CD14-positive monocyte (primary cell): ENCODE data around the gene PLXNA1. TPM values are rescaled to one million over a fixed set of nuclear protein-coding genes. Genes with fewer than 3 reads are reported as not detected.

Source experiments
- DNase-seq, 3 donors: peaks; one replicate each; pipeline ENCODE4 v3.0.0-alpha.2; 2011 to 2022
- H2AFZ ChIP-seq: 2 replicates; pipeline ENCODE4 v1.6.0; 2012; ENCODE audit warnings: mild to moderate bottlenecking, low read depth, low read length, inconsistent platforms; ENCODE audit not compliant: insufficient read depth, poor library complexity, severe bottlenecking
- H3K27ac ChIP-seq, 2 donors: 1 replicate in 1 of 2; 2 replicates in 1 of 2; pipeline ENCODE4 v1.5.1; 2012 to 2013; ENCODE audit warnings: low read length in 2 of 2, control low read depth in 1 of 2, inconsistent platforms in 1 of 2, low read depth in 1 of 2, mild to moderate bottlenecking in 1 of 2
- H3K27me3 ChIP-seq, 2 donors: one replicate each; pipeline versions ENCODE4 v1.6.0 to v1.6.1; 2011 to 2013; ENCODE audit warnings: low read length in 2 of 2; ENCODE audit not compliant: control insufficient read depth in 2 of 2, insufficient read depth in 2 of 2
- H3K36me3 ChIP-seq, 2 donors: replicated peaks in 1 of 2; 1 replicate in 1 of 2; 2 replicates in 1 of 2; pipeline versions ENCODE4 v1.5.1 to v1.6.1; 2012 to 2013; ENCODE audit warnings: low read length in 2 of 2, control low read depth in 1 of 2, inconsistent platforms in 1 of 2, mild to moderate bottlenecking in 1 of 2; ENCODE audit not compliant: insufficient read depth in 2 of 2, control insufficient read depth in 1 of 2
- H3K4me1 ChIP-seq, 2 donors: 1 replicate in 1 of 2; 2 replicates in 1 of 2; pipeline versions ENCODE4 v1.5.1 to v1.6.1; 2012 to 2013; ENCODE audit warnings: low read length in 2 of 2, control low read depth in 1 of 2, inconsistent platforms in 1 of 2, mild to moderate bottlenecking in 1 of 2, moderate library complexity in 1 of 2; ENCODE audit not compliant: insufficient read depth in 2 of 2, control insufficient read depth in 1 of 2
- H3K4me2 ChIP-seq: replicated peaks from 2 replicates; pipeline ENCODE3; 2012; ENCODE audit warnings: low read length, moderate library complexity, mild to moderate bottlenecking; ENCODE audit not compliant: poor library complexity, severe bottlenecking; ENCODE audit errors: extremely low read depth
- H3K4me3 ChIP-seq, 3 experiments: fragments of 200-600 bp in 1 of 3; sonication (generic) in 1 of 3; replicated peaks in 1 of 3; 1 replicate in 2 of 3; 2 replicates in 1 of 3; pipeline ENCODE4 v1.5.1; 2011 to 2013; ENCODE audit warnings: low read length in 3 of 3, mild to moderate bottlenecking in 3 of 3, control low read depth in 2 of 3, low read depth in 2 of 3, inconsistent platforms in 1 of 3, moderate library complexity in 1 of 3
- H3K79me2 ChIP-seq: 2 replicates; pipeline ENCODE4 v1.6.0; 2012; ENCODE audit warnings: mild to moderate bottlenecking, control low read depth, inconsistent platforms, low read length, moderate library complexity; ENCODE audit not compliant: insufficient read depth
- H3K9ac ChIP-seq: 2 replicates; pipeline ENCODE4 v1.6.0; 2017; ENCODE audit warnings: low read length, mild to moderate bottlenecking; ENCODE audit not compliant: insufficient read depth, poor library complexity, severe bottlenecking
- H3K9me3 ChIP-seq, 2 donors: replicated peaks in 1 of 2; 1 replicate in 1 of 2; 2 replicates in 1 of 2; pipeline versions ENCODE4 v1.5.1 to v1.6.1; 2012 to 2013; ENCODE audit warnings: low read length in 2 of 2, control low read depth in 1 of 2; ENCODE audit not compliant: control insufficient read depth in 1 of 2, insufficient read depth in 1 of 2
- H4K20me1 ChIP-seq: 2 replicates; pipeline ENCODE4 v1.6.0; 2012; ENCODE audit warnings: mild to moderate bottlenecking, low read length, control low read depth, moderate library complexity; ENCODE audit not compliant: insufficient read depth
- H3K27ac Mint-ChIP-seq, 7 donors: one replicate each; pipeline ENCODE4 v1.8.0; 2020; ENCODE audit warnings: mild to moderate bottlenecking in 7 of 7, mixed read lengths in 7 of 7, moderate library complexity in 6 of 7, inconsistent platforms in 2 of 7
- H3K27me3 Mint-ChIP-seq, 3 donors: one replicate each; pipeline ENCODE4 v1.8.0; 2021 to 2022; ENCODE audit warnings: low read depth in 3 of 3, mild to moderate bottlenecking in 3 of 3, mixed read lengths in 3 of 3, moderate library complexity in 3 of 3, inconsistent platforms in 1 of 3
- H3K36me3 Mint-ChIP-seq, 2 donors: one replicate each; pipeline ENCODE4 v1.8.0; 2020; ENCODE audit warnings: mixed read lengths in 2 of 2, inconsistent platforms in 1 of 2, mild to moderate bottlenecking in 1 of 2
- H3K4me1 Mint-ChIP-seq: one replicate; pipeline ENCODE4 v1.8.0; 2020; ENCODE audit warnings: mild to moderate bottlenecking, mixed read lengths
- H3K4me3 Mint-ChIP-seq, 2 donors: one replicate each; pipeline ENCODE4 v1.8.0; 2020; ENCODE audit warnings: mild to moderate bottlenecking in 2 of 2, mixed read lengths in 2 of 2, moderate library complexity in 1 of 2
- H3K9me3 Mint-ChIP-seq, 7 donors: one replicate each; pipeline ENCODE4 v1.8.0; 2020 to 2022; ENCODE audit warnings: mixed read lengths in 7 of 7, mild to moderate bottlenecking in 6 of 7, moderate library complexity in 6 of 7, inconsistent platforms in 2 of 7
- CTCF ChIP-seq: fragments of 200-600 bp; IDR thresholded peaks from one replicate; pipeline ENCODE4 v1.8.0; 2022; ENCODE audit warnings: antibody characterized with exemption, mild to moderate bottlenecking
- WGBS: methylation state at CpG from one replicate; pipeline ENCODE4 v1.1.5; 2013; ENCODE audit warnings: missing lambda C conversion rate; ENCODE audit not compliant: insufficient coverage; 5-methylcytosine and 5-hydroxymethylcytosine counted together
- intact Hi-C, 2 donors: fragments of 100-400 bp; cut with micrococcal nuclease; formaldehyde crosslinking; loops; one replicate each; pipeline versions ENCODE4 v1.15.0 to v1.15.1; 2023
- polyA plus RNA-seq, 3 donors: library from polyadenylated mRNA; depleted of rRNA in 1 of 3; unstranded in 2 of 3; stranded (reverse) in 1 of 3; fragments of 300-500 nt in 2 of 3; fragments of >200 nt in 1 of 3; fragmentation: Illumina TruSeq in 2 of 3; gene quantifications; 1 replicate in 2 of 3; 2 replicates in 1 of 3; pipeline ENCODE4 v1.2.3, GENCODE V29; 2012 to 2021

PLXNA1 gene
- polyA plus RNA-seq, 3 donors = 2.7 TPM; not detected in 2

- Mint-ChIP-seq H3K27ac (no peak overlapping the region), H3K36me3 (no peaks in the 10 kb centered on the region), H3K4me1 (no peaks in the 10 kb centered on the region), H3K4me3 (no peak overlapping the region), H3K27me3 (peaks cover 0 to 1% (median 1%) of the 10 kb centered on the region in 3 donors), H3K9me3 (no peaks in the 10 kb centered on the region)
- Histone ChIP-seq H3K79me2 (no peaks in the 10 kb centered on the region), H3K27ac (no peak overlapping the region), H3K4me1 (no peaks in the 10 kb centered on the region), H3K9ac (no peak overlapping the region), H2AFZ (no peak overlapping the region), H3K36me3 (no peaks in the 10 kb centered on the region), H3K4me2 (no peak overlapping the region), H4K20me1 (no peaks in the 10 kb centered on the region), H3K9me3 (no peaks in the 10 kb centered on the region), H3K27me3 (no peaks in the 10 kb centered on the region), H3K4me3 (no peak overlapping the region)
- intact Hi-C loops = no loop called here
- WGBS = 99% methylated on average over 20 of the region's 20 CpGs
- TF ChIP-seq CTCF = no peak
- no peak for DNase-seq
Observed at GRCh38 chr3:127018306-127018828, 35.5 kb downstream of the PLXNA1 start.

GRCh38 chr3:127019449-127019848 is 36.5 kb downstream of the PLXNA1 start:
- Histone ChIP-seq H3K4me1 (no peaks in the 10 kb centered on the region), H3K9me3 (no peaks in the 10 kb centered on the region), H3K9ac (no peak overlapping the region), H3K27me3 (no peaks in the 10 kb centered on the region), H3K79me2 (no peaks in the 10 kb centered on the region), H3K4me3 (no peak overlapping the region), H4K20me1 (no peaks in the 10 kb centered on the region), H3K36me3 (no peaks in the 10 kb centered on the region), H3K4me2 (no peak overlapping the region), H2AFZ (no peak overlapping the region), H3K27ac (no peak overlapping the region)
- 93% methylated on average over 6 of the region's 8 CpGs for WGBS
- intact Hi-C loops = no loop called here
- no peaks in the 10 kb centered on the region for H3K36me3 Mint-ChIP-seq
- no peaks in the 10 kb centered on the region for H3K4me1 Mint-ChIP-seq
- H3K9me3 Mint-ChIP-seq = no peaks in the 10 kb centered on the region
- H3K4me3 Mint-ChIP-seq = no peak overlapping the region
- peaks cover 0 to 1% (median 1%) of the 10 kb centered on the region in 3 donors for H3K27me3 Mint-ChIP-seq
- no peak for DNase-seq
- TF ChIP-seq CTCF = no peak
- H3K27ac Mint-ChIP-seq = no peak overlapping the region
